ENCODE results near the gene ZNF544. TPM values are rescaled to one million over a fixed set of nuclear protein-coding genes. Genes with fewer than 3 reads are reported as not detected.

The ZNF544 gene
- total RNA-seq, 4 donors from 2014 or later, result 64.7 to 103 (median 76.5) TPM

DNA sequence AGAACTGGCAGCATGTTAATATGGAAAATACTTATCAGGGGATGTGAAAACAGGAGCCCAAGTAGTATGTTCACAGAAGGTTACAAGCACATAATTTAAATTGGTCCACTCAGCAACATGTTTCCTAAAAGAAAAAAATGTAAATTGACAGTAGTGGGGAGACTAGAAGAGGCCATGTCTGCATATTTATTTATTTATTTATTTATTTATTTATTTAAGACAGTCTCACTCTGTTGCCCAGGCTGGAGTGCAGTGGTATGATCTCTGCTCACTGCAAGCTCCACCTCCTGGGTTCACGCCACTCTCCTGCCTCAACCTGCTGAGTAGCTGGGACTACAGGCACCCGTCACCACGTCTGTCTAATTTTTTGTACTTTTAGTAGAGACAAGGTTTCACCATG, 36.4 kb downstream of the ZNF544 start:
- WGBS, 2 donors, result 97 to 100% methylated on average over 3 of the region's 3 CpGs
- intact Hi-C loops (cut with DNase I), result loop anchor here (5.0 kb wide), 1 partner anchor 283 kb away; no protein-coding TSS in a partner anchor

DNA sequence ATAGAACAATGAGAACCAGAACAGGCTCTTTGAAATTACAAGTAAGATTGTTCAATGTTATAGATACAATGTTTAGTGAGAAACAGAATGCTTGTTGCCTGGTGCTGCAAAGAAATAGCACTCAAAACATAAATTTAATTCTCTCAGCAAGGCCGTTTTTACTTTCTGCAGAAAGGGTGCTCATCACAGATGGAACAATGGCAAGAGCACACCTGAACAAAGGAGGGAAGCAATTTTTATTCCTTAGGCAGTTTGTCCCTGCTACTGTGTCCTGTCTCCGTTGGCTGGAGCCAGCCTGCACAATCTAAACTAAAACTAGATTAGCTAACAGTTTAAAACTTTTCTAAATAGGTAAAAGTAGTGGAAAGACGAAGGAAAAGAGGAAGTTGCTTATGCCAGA, 39.6 kb downstream of the ZNF544 start:
- no peak for TF ChIP-seq POLR2A (IDR thresholded peaks at IDR 0.05)
- TF ChIP-seq, protein P1, sequence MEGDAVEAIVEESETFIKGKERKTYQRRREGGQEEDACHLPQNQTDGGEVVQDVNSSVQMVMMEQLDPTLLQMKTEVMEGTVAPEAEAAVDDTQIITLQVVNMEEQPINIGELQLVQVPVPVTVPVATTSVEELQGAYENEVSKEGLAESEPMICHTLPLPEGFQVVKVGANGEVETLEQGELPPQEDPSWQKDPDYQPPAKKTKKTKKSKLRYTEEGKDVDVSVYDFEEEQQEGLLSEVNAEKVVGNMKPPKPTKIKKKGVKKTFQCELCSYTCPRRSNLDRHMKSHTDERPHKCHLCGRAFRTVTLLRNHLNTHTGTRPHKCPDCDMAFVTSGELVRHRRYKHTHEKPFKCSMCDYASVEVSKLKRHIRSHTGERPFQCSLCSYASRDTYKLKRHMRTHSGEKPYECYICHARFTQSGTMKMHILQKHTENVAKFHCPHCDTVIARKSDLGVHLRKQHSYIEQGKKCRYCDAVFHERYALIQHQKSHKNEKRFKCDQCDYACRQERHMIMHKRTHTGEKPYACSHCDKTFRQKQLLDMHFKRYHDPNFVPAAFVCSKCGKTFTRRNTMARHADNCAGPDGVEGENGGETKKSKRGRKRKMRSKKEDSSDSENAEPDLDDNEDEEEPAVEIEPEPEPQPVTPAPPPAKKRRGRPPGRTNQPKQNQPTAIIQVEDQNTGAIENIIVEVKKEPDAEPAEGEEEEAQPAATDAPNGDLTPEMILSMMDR (IDR thresholded peaks at IDR 0.05), result no peak
- intact Hi-C loops (cut with DNase I), result loop anchor here (5.0 kb wide), 1 partner anchor 286 kb away; no protein-coding TSS in a partner anchor
- 97 to 99% methylated on average over 3 of the region's 3 CpGs for WGBS, 2 donors
- no peaks in the 10 kb centered on the region for H3K27me3 ChIP-seq
- H3K9me3 ChIP-seq, result peaks cover 4% of the 10 kb centered on the region
- H3K36me3 ChIP-seq, result peaks cover 5 to 8% of the 10 kb centered on the region in 2 donors
- no peaks in the 10 kb centered on the region for H3K4me1 ChIP-seq
- no peak for DNase-seq
- no peak overlapping the region for H3K27ac ChIP-seq
- no peak overlapping the region for H3K4me3 ChIP-seq (replicated peaks in 1 of 3)

More for the DNA sequence above, 36.4 kb downstream of the ZNF544 start:
- H3K27ac ChIP-seq, result no peak overlapping the region
- H3K4me1 ChIP-seq, result no peaks in the 10 kb centered on the region
- no peaks in the 10 kb centered on the region for H3K27me3 ChIP-seq
- H3K36me3 ChIP-seq, result peaks cover 13 to 33% of the 10 kb centered on the region in 2 donors
- no peak overlapping the region for H3K4me3 ChIP-seq (replicated peaks in 1 of 3)
- H3K9me3 ChIP-seq, result peaks cover 29% of the 10 kb centered on the region
- DNase-seq, result no peak
- TF ChIP-seq, protein P1 (IDR thresholded peaks at IDR 0.05), result no peak
- TF ChIP-seq POLR2A (IDR thresholded peaks at IDR 0.05), result no peak

DNA sequence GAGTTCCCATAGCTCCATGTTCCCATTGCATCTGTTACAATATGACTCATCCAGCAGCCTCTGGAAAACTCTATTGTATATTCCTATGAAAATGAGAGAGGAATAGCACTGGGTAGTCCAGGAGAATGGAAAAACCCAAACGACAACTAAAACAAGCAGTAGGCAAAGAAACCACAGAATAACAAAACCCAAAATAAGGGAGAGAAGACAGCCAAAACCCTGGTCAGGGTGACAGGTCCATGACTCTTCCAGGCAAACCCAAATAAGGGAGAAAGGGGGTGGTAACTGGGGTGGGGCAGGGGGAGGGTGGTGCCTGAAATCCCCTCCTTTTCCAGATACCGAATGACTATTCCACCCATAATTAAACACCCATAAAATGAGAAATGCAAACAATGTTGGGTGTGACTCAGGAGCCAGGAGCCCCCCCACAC, 46.1 kb downstream of the ZNF544 start:
- Histone ChIP-seq H3K27ac (no peak overlapping the region), H3K9me3 (no peaks in the 10 kb centered on the region), H3K4me1 (peaks cover 5 to 10% of the 10 kb centered on the region in 2 donors), H3K36me3 (peaks cover 2 to 5% of the 10 kb centered on the region in 2 donors), H3K4me3 (replicated peaks in 1 of 3) (no peak overlapping the region), H3K27me3 (no peaks in the 10 kb centered on the region)
- DNase-seq, result no peak
- WGBS, 2 donors, result 89% methylated on average over 2 of the region's 2 CpGs
- no peak for TF ChIP-seq POLR2A (IDR thresholded peaks at IDR 0.05)
- TF ChIP-seq, protein P1 (IDR thresholded peaks at IDR 0.05), result no peak
- intact Hi-C loops (cut with DNase I), result no loop called here

DNA sequence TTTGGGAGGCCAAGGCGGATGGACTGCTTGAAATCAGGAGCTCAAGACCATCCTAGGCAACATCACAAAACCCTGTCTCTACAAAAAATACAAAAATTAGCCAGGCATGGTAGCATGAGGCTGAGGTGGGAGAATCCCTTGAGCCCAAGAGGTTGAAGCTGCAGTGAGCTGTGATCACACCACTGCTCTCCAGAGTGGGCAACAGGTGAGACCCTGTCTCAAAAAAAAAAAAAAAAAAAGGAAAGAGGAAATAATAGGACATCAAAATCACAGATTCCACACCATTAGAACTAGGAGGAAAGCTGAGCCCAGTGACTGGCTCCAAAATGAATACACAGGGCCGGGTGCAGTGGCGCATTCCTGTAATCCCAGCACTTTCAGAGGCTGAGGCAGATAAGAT, 46.9 kb downstream of the ZNF544 start:
- H3K9me3 ChIP-seq, result no peaks in the 10 kb centered on the region
- H3K36me3 ChIP-seq, result peaks cover 2 to 5% of the 10 kb centered on the region in 2 donors
- H3K27ac ChIP-seq, result no peak overlapping the region
- intact Hi-C loops (cut with DNase I), result no loop called here
- no peaks in the 10 kb centered on the region for H3K27me3 ChIP-seq
- peaks cover 6 to 16% of the 10 kb centered on the region in 2 donors for H3K4me1 ChIP-seq
- TF ChIP-seq, protein P1 (IDR thresholded peaks at IDR 0.05), result no peak
- TF ChIP-seq POLR2A (IDR thresholded peaks at IDR 0.05), result no peak
- no peak for DNase-seq
- WGBS, 2 donors, result 94 to 96% methylated on average over 3 of the region's 3 CpGs
- H3K4me3 ChIP-seq (replicated peaks in 1 of 3), result no peak overlapping the region

DNA sequence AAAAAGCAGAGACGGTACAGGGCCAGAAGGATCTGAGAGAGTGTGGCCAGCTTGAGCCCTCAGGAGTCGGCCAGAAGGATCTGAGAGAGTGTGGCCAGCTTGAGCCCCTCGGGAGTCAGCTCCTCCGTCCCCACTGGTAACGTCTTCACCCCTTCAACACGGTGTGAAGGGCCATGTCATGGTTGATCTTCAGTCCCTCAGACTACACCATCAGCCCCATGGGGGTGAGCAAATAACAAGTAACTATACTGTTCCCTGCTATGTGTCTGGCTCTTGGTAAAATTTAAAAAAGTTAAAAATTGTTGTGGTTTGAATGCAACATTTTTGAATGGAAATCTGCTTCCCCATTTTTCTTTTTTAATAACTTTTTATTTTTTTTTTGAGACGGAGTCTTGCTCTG, 48.5 kb downstream of the ZNF544 start:
- WGBS, 2 donors, result 91 to 94% methylated on average over 6 to 7 of the region's 7 CpGs
- intact Hi-C loops (cut with DNase I), result no loop called here
- peaks cover 0 to 2% of the 10 kb centered on the region in 2 donors for H3K36me3 ChIP-seq
- H3K27me3 ChIP-seq, result no peaks in the 10 kb centered on the region
- H3K4me1 ChIP-seq, result peaks cover 6 to 16% of the 10 kb centered on the region in 2 donors
- TF ChIP-seq POLR2A (IDR thresholded peaks at IDR 0.05), result no peak
- TF ChIP-seq, protein P1 (IDR thresholded peaks at IDR 0.05), result no peak
- H3K27ac ChIP-seq, result no peak overlapping the region
- no peak overlapping the region for H3K4me3 ChIP-seq (replicated peaks in 1 of 3)
- no peaks in the 10 kb centered on the region for H3K9me3 ChIP-seq
- no peak for DNase-seq
